OCI-M2 (cell line): ENCODE results near the gene KCND3.

Experiments used
- DNase-seq: peaks from one replicate; lab custom pipeline; 2025; ENCODE audit not compliant: unreplicated experiment; lab: John Stamatoyannopoulos, UW

KCND3 gene

GRCh38 chr1:111989531-111990025 lies at the start of gene KCND3:
Gene KCND3 (minus strand): TSS chr1:111989668.
- no peak for DNase-seq

GRCh38 chr1:112034277-112034676 lies 44.8 kb upstream of the KCND3 start:
- DNase-seq: no peak

GRCh38 chr1:112033439-112034120 lies 44.1 kb upstream of the KCND3 start:
- no peak for DNase-seq

- DNase-seq: no peak
Observed at GRCh38 chr1:112030157-112030556, 40.7 kb upstream of the KCND3 start.

- no peak for DNase-seq
Observed at GRCh38 chr1:112027696-112028095, 38.2 kb upstream of the KCND3 start.

- no peak for DNase-seq
Observed at GRCh38 chr1:112026501-112026900, 37.0 kb upstream of the KCND3 start.

- DNase-seq: no peak
Observed at GRCh38 chr1:112026016-112026415, 36.5 kb upstream of the KCND3 start.

GRCh38 chr1:112021263-112021662 lies 31.8 kb upstream of the KCND3 start:
- DNase-seq: no peak

- no peak for DNase-seq
Observed at GRCh38 chr1:112017183-112017582, 27.7 kb upstream of the KCND3 start.

GRCh38 chr1:112012823-112013222 lies 23.4 kb upstream of the KCND3 start:
- DNase-seq: no peak

- DNase-seq: no peak
Observed at GRCh38 chr1:112011202-112011601, 21.7 kb upstream of the KCND3 start.

- DNase-seq: no peak
Observed at GRCh38 chr1:112007169-112007568, 17.7 kb upstream of the KCND3 start.

GRCh38 chr1:112006416-112007025 lies 17.1 kb upstream of the KCND3 start:
- no peak for DNase-seq

- DNase-seq: no peak
Observed at GRCh38 chr1:112004076-112004475, 14.6 kb upstream of the KCND3 start.

GRCh38 chr1:112002514-112002913 lies 13.0 kb upstream of the KCND3 start:
- no peak for DNase-seq

GRCh38 chr1:112001436-112001835 lies 12.0 kb upstream of the KCND3 start:
- no peak for DNase-seq

GRCh38 chr1:112000048-112000447 lies 10.6 kb upstream of the KCND3 start:
- no peak for DNase-seq

- DNase-seq: no peak
Observed at GRCh38 chr1:111998332-111998731, 8.9 kb upstream of the KCND3 start.

GRCh38 chr1:111992476-111992875 lies 3.0 kb upstream of the KCND3 start:
- DNase-seq: no peak

- no peak for DNase-seq
Observed at GRCh38 chr1:111990878-111991718, 1.6 kb upstream of the KCND3 start.

- DNase-seq: no peak
Observed at GRCh38 chr1:111990026-111990877, 784 bp upstream of the KCND3 start.
